ENCODE results near the gene FAM47A.

The FAM47A gene

GRCh38 chrX:34132028-34132427 is at the start of gene FAM47A:
TSS of gene FAM47A (minus strand) at chrX:34132314. CDS start at chrX:34132278, 36 bp downstream.
- Mint-ChIP-seq H3K27me3 (no peaks in the 10 kb centered on the region), H3K9me3 (no peaks in the 10 kb centered on the region), H3K4me3 (no peak within 1 kb of the TSS), H3K36me3 (no peaks in the 10 kb centered on the region), H3K4me1 (no peaks in the 10 kb centered on the region), H3K27ac (no peak within 1 kb of the TSS)
- DNase-seq (ENCODE audit: low spot score in 2 of 2), result no peak
- no peak for ATAC-seq (ENCODE audit: low read depth)

GRCh38 chrX:34147345-34147744 is 15.2 kb upstream of the FAM47A start:
- Mint-ChIP-seq H3K4me1 (no peaks in the 10 kb centered on the region), H3K4me3 (no peak overlapping the region), H3K36me3 (no peaks in the 10 kb centered on the region), H3K9me3 (no peaks in the 10 kb centered on the region), H3K27me3 (no peaks in the 10 kb centered on the region), H3K27ac (no peak overlapping the region)
- DNase-seq (ENCODE audit: low spot score in 2 of 2) (no peak), ATAC-seq (ENCODE audit: low read depth) (no peak)

DNA sequence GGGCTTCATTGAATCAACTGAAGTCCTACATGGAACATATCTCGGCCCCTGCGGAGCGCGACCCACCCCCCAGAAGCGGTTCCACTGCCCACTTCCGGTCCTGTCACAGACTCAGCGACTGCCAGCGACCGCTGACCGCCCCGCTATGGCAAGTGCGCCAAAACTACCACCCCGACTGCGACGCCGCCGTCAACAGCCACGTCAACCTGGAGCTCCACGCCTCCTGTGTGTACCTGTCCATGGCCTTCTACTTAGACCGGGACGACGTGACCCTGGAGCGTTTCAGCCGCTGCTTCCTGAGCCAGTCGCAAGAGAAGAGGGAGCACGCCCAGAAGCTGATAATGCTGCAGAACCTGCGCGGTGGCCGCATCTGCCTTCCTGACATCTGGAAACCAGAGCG is 14.8 kb upstream of the FAM47A start:
- Mint-ChIP-seq H3K27me3 (no peaks in the 10 kb centered on the region), H3K4me3 (no peak overlapping the region), H3K4me1 (no peaks in the 10 kb centered on the region), H3K27ac (no peak overlapping the region), H3K36me3 (no peaks in the 10 kb centered on the region), H3K9me3 (no peaks in the 10 kb centered on the region)
- ATAC-seq (ENCODE audit: low read depth) (no peak), DNase-seq (ENCODE audit: low spot score in 2 of 2) (no peak)

GRCh38 chrX:34144246-34144645 is 12.1 kb upstream of the FAM47A start:
- Mint-ChIP-seq H3K9me3 (no peaks in the 10 kb centered on the region), H3K27ac (no peak overlapping the region), H3K4me1 (no peaks in the 10 kb centered on the region), H3K27me3 (no peaks in the 10 kb centered on the region), H3K36me3 (no peaks in the 10 kb centered on the region), H3K4me3 (no peak overlapping the region)
- DNase-seq (ENCODE audit: low spot score in 2 of 2), result no peak
- ATAC-seq (ENCODE audit: low read depth), result no peak

- ATAC-seq (ENCODE audit: low read depth), result no peak
Observed at GRCh38 chrX:34140816-34141215, 8.7 kb upstream of the FAM47A start.

GRCh38 chrX:34130980-34131744 is 952 bp downstream of the FAM47A start:
- H3K9me3 Mint-ChIP-seq, result no peaks in the 10 kb centered on the region
- H3K36me3 Mint-ChIP-seq, result no peaks in the 10 kb centered on the region
- H3K27ac Mint-ChIP-seq, result no peak overlapping the region
- no peak for ATAC-seq (ENCODE audit: low read depth)
- no peak for DNase-seq (ENCODE audit: low spot score in 2 of 2)
- H3K27me3 Mint-ChIP-seq, result no peaks in the 10 kb centered on the region
- H3K4me3 Mint-ChIP-seq, result no peak overlapping the region
- no peaks in the 10 kb centered on the region for H3K4me1 Mint-ChIP-seq

More at GRCh38 chrX:34140816-34141215, 8.7 kb upstream of the FAM47A start:
- H3K27ac Mint-ChIP-seq, result no peak overlapping the region
- H3K4me1 Mint-ChIP-seq, result no peaks in the 10 kb centered on the region
- DNase-seq (ENCODE audit: low spot score in 2 of 2), result no peak
- no peak overlapping the region for H3K4me3 Mint-ChIP-seq
- no peaks in the 10 kb centered on the region for H3K36me3 Mint-ChIP-seq
- no peaks in the 10 kb centered on the region for H3K9me3 Mint-ChIP-seq
- no peaks in the 10 kb centered on the region for H3K27me3 Mint-ChIP-seq

DNA sequence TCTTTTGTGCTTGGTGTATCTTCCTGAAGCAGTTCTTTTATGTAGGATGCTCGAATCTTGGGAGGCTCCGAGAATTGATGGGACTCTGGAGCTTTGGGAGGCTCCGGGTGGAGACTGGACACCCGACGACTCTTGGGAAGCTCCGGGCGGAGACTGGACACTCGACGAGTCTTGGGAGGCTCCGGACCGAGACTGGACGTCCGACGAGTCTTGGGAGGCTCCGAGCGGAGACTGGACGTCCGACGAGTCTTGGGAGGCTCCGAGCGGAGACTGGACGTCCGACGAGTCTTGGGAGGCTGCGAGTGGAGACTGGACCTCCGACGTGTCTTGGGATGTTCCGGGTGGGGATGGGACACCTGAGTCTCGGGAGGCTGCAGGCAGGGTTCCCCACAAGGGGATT is 1.6 kb downstream of the FAM47A start:
- Mint-ChIP-seq H3K27me3 (no peaks in the 10 kb centered on the region), H3K4me3 (no peak overlapping the region)

GRCh38 chrX:34126011-34126410 is 6.1 kb downstream of the FAM47A start:
- no peak overlapping the region for H3K4me3 Mint-ChIP-seq

More for the DNA sequence above, 1.6 kb downstream of the FAM47A start:
- ATAC-seq (ENCODE audit: low read depth) (no peak), DNase-seq (ENCODE audit: low spot score in 2 of 2) (no peak)
- H3K4me1 Mint-ChIP-seq, result no peaks in the 10 kb centered on the region
- H3K9me3 Mint-ChIP-seq, result no peaks in the 10 kb centered on the region
- no peak overlapping the region for H3K27ac Mint-ChIP-seq
- no peaks in the 10 kb centered on the region for H3K36me3 Mint-ChIP-seq

DNA sequence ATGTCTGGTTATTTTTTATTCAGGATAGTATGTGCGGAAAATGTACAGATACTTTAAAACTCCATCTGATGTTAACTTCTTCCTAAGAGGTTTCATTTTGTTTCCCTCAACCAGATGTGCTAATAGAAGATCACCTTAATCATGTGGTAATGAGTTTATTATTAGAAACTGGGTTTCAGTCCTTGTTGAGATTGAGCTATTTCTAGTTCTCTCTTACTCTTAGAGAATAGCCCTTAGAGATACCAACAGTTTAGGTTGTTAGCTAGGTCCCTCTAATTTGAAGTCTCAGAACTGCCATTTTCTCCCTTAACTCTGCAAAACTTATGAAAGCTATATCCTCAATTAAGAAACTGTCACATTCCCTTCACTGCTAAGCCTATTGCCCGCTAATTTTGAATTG is 13.0 kb downstream of the FAM47A start:
- DNase-seq (ENCODE audit: low spot score in 2 of 2) (no peak), ATAC-seq (ENCODE audit: low read depth) (no peak)
- no peak overlapping the region for H3K27ac Mint-ChIP-seq
- H3K4me1 Mint-ChIP-seq, result no peaks in the 10 kb centered on the region
- H3K9me3 Mint-ChIP-seq, result peaks cover 3% of the 10 kb centered on the region
- H3K4me3 Mint-ChIP-seq, result no peak overlapping the region
- H3K27me3 Mint-ChIP-seq, result no peaks in the 10 kb centered on the region
- H3K36me3 Mint-ChIP-seq, result no peaks in the 10 kb centered on the region

More at GRCh38 chrX:34126011-34126410, 6.1 kb downstream of the FAM47A start:
- Mint-ChIP-seq H3K9me3 (peaks cover 3% of the 10 kb centered on the region), H3K4me1 (no peaks in the 10 kb centered on the region), H3K27me3 (no peaks in the 10 kb centered on the region), H3K27ac (no peak overlapping the region), H3K36me3 (no peaks in the 10 kb centered on the region)
- DNase-seq (ENCODE audit: low spot score in 2 of 2) (no peak), ATAC-seq (ENCODE audit: low read depth) (no peak)

DNA sequence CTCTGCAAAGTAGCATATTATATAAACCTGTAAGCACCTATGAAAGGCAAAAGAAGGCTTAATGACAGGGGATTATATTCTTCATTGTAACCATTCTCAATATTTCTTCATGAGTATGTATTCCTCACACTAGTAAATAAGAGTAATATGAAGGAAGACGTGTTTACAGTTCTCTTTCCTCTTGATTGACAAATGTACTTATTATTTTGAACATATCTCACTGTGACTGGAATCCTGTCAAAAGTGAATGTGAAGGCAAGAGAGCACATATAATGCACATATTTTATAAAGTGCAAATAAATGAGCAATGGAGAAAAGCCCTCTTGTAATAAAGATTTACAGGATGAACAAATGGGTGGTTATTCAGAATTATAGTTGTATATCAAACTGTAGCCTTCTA is 19.7 kb downstream of the FAM47A start:
- Mint-ChIP-seq H3K4me3 (no peak overlapping the region), H3K4me1 (no peaks in the 10 kb centered on the region), H3K9me3 (no peaks in the 10 kb centered on the region), H3K27ac (no peak overlapping the region), H3K36me3 (no peaks in the 10 kb centered on the region), H3K27me3 (no peaks in the 10 kb centered on the region)
- DNase-seq (ENCODE audit: low spot score in 2 of 2) (no peak), ATAC-seq (ENCODE audit: low read depth) (no peak)

All from memory B cell (primary cell).